ENCODE data around the gene LRRC41. TPM values are rescaled to one million over a fixed set of nuclear protein-coding genes. Genes with fewer than 3 reads are reported as not detected.

LRRC41 gene
- total and polyA plus RNA-seq, 2 donors (not counting 1 experiment from before 2014, with no cell fraction given): 55.3 to 89.0 TPM

DNA sequence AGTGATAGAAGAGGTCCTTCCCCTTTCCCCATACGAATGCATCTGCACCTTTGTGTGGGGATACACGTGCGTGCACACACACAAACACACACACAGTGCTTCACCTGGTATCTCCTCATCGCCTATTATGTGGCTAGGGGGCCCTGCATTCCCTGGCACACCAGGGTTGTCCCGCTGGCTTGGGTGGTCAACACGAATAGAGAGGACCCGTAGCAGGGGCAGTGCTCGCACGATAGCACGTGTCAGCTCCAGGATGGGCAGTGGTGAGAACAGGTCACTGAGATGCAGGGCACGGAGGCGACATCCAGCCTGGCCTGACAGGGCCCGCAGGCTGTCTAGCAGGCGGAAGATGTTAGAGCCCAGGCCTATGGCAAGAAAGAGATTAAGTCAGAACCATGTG is 22.4 kb downstream of the LRRC41 start:
- Histone ChIP-seq H4K20me1 (ENCODE audit: control insufficient read depth, extremely low read depth, insufficient read depth, low read length) (no peaks in the 10 kb centered on the region), H3K27ac (ENCODE audit: insufficient read depth, low read length) (no peak overlapping the region), H2AFZ (ENCODE audit: low read length) (no peak overlapping the region), H3K9ac (ENCODE audit: insufficient read depth, low read length) (no peak overlapping the region), H3K4me2 (ENCODE audit: extremely low read depth, insufficient read depth, low read length) (no peak overlapping the region), H3K4me1 (ENCODE audit: control insufficient read depth, extremely low read depth, insufficient read depth, low read length) (no peaks in the 10 kb centered on the region), H3K27me3 (ENCODE audit: control insufficient read depth, insufficient read depth, low read length) (no peaks in the 10 kb centered on the region), H3K36me3 (ENCODE audit: control insufficient read depth, insufficient read depth, low read length) (peaks cover 40% of the 10 kb centered on the region), H3K9me3 (ENCODE audit: control insufficient read depth, insufficient read depth, low read depth, low read length) (no peaks in the 10 kb centered on the region), H3K79me2 (ENCODE audit: control insufficient read depth, insufficient read depth, low read length) (no peaks in the 10 kb centered on the region), H3K4me3 (replicated peaks in 1 of 4; ENCODE audit: control extremely low read depth in 1 of 4, insufficient read depth in 1 of 4, low read depth in 3 of 4, low read length in 4 of 4) (no peak overlapping the region)
- DNase-seq (ENCODE audit: low read depth in 2 of 2): no peak
- TF ChIP-seq EZH2 (IDR thresholded peaks at IDR 0.05; ENCODE audit: low read length, missing control alignments): no peak
- TF ChIP-seq, protein P1, sequence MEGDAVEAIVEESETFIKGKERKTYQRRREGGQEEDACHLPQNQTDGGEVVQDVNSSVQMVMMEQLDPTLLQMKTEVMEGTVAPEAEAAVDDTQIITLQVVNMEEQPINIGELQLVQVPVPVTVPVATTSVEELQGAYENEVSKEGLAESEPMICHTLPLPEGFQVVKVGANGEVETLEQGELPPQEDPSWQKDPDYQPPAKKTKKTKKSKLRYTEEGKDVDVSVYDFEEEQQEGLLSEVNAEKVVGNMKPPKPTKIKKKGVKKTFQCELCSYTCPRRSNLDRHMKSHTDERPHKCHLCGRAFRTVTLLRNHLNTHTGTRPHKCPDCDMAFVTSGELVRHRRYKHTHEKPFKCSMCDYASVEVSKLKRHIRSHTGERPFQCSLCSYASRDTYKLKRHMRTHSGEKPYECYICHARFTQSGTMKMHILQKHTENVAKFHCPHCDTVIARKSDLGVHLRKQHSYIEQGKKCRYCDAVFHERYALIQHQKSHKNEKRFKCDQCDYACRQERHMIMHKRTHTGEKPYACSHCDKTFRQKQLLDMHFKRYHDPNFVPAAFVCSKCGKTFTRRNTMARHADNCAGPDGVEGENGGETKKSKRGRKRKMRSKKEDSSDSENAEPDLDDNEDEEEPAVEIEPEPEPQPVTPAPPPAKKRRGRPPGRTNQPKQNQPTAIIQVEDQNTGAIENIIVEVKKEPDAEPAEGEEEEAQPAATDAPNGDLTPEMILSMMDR (conservative IDR thresholded peaks at IDR 0.05 in 1 of 2, IDR thresholded peaks at IDR 0.05 in 1 of 2; ENCODE audit: low read depth in 1 of 2, low read length in 2 of 2): no peak

DNA sequence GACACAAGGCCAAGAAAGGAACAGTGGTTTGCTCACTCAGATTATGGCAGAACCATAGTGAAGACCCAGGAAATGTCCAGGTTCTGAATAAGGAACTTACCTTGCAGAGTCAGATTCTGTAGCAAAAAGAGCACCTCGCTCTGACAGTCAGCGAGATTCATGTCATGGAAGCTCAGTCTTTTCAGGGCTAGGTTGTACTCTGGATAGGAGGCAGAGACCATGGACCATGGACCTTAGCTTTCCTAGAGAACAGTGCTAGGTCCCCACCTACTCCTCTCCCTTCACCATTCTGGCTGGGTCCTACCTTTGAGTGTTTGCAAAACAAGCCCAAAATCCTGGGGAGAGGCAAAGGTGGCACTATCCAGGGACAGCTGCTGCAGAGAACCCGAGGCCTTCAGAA is 23.3 kb downstream of the LRRC41 start:
- Histone ChIP-seq H4K20me1 (ENCODE audit: control insufficient read depth, extremely low read depth, insufficient read depth, low read length) (no peaks in the 10 kb centered on the region), H3K9ac (ENCODE audit: insufficient read depth, low read length) (no peak overlapping the region), H3K79me2 (ENCODE audit: control insufficient read depth, insufficient read depth, low read length) (no peaks in the 10 kb centered on the region), H3K4me2 (ENCODE audit: extremely low read depth, insufficient read depth, low read length) (no peak overlapping the region), H2AFZ (ENCODE audit: low read length) (no peak overlapping the region), H3K27ac (ENCODE audit: insufficient read depth, low read length) (no peak overlapping the region), H3K4me1 (ENCODE audit: control insufficient read depth, extremely low read depth, insufficient read depth, low read length) (no peaks in the 10 kb centered on the region), H3K4me3 (replicated peaks in 1 of 4; ENCODE audit: control extremely low read depth in 1 of 4, insufficient read depth in 1 of 4, low read depth in 3 of 4, low read length in 4 of 4) (no peak overlapping the region), H3K36me3 (ENCODE audit: control insufficient read depth, insufficient read depth, low read length) (peaks cover 31% of the 10 kb centered on the region), H3K27me3 (ENCODE audit: control insufficient read depth, insufficient read depth, low read length) (no peaks in the 10 kb centered on the region), H3K9me3 (ENCODE audit: control insufficient read depth, insufficient read depth, low read depth, low read length) (no peaks in the 10 kb centered on the region)
- TF ChIP-seq, protein P1 (conservative IDR thresholded peaks at IDR 0.05 in 1 of 2, IDR thresholded peaks at IDR 0.05 in 1 of 2; ENCODE audit: low read depth in 1 of 2, low read length in 2 of 2): no peak
- no peak for TF ChIP-seq EZH2 (IDR thresholded peaks at IDR 0.05; ENCODE audit: low read length, missing control alignments)
- DNase-seq (ENCODE audit: low read depth in 2 of 2): no peak

DNA sequence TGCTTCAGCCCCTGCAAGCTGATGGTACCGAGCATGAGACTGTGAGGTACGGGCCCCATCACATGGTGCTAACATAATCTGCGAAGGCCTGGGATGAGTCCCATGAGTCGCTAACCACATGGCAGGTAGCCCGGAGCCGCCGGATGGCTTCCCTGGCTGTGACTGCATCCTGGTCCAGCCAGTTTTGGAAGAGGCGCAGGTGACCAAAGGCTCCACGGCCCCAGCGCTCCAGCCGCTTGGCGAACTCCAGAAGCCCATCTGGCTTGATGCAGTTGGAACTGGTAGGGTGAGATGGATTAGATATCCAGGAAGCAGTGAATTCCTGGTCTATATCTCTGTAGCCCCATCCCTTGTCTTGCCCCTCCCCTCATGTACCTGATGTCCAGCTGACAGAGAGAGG is 24.6 kb downstream of the LRRC41 start:
- Histone ChIP-seq H3K4me1 (ENCODE audit: control insufficient read depth, extremely low read depth, insufficient read depth, low read length) (no peaks in the 10 kb centered on the region), H3K4me2 (ENCODE audit: extremely low read depth, insufficient read depth, low read length) (no peak overlapping the region), H3K4me3 (replicated peaks in 1 of 4; ENCODE audit: control extremely low read depth in 1 of 4, insufficient read depth in 1 of 4, low read depth in 3 of 4, low read length in 4 of 4) (no peak overlapping the region), H3K27ac (ENCODE audit: insufficient read depth, low read length) (no peak overlapping the region), H3K9ac (ENCODE audit: insufficient read depth, low read length) (no peak overlapping the region), H4K20me1 (ENCODE audit: control insufficient read depth, extremely low read depth, insufficient read depth, low read length) (no peaks in the 10 kb centered on the region), H3K79me2 (ENCODE audit: control insufficient read depth, insufficient read depth, low read length) (no peaks in the 10 kb centered on the region), H3K27me3 (ENCODE audit: control insufficient read depth, insufficient read depth, low read length) (no peaks in the 10 kb centered on the region), H3K9me3 (ENCODE audit: control insufficient read depth, insufficient read depth, low read depth, low read length) (no peaks in the 10 kb centered on the region), H3K36me3 (ENCODE audit: control insufficient read depth, insufficient read depth, low read length) (peaks cover 29% of the 10 kb centered on the region), H2AFZ (ENCODE audit: low read length) (no peak overlapping the region)
- peak in 1 of 2 donors; percentile 67 for DNase-seq (ENCODE audit: low read depth in 2 of 2)
- no peak for TF ChIP-seq EZH2 (IDR thresholded peaks at IDR 0.05; ENCODE audit: low read length, missing control alignments)
- TF ChIP-seq, protein P1 (conservative IDR thresholded peaks at IDR 0.05 in 1 of 2, IDR thresholded peaks at IDR 0.05 in 1 of 2; ENCODE audit: low read depth in 1 of 2, low read length in 2 of 2): no peak
